NCI-H82 treated with DMSO at 0.1 percent for 48 hours (cell line): ENCODE data around the gene RNF34.

Source experiments
- DNase-seq: peaks from one replicate; lab custom pipeline; 2025; ENCODE audit not compliant: unreplicated experiment; lab: John Stamatoyannopoulos, UW

The RNF34 gene

DNA sequence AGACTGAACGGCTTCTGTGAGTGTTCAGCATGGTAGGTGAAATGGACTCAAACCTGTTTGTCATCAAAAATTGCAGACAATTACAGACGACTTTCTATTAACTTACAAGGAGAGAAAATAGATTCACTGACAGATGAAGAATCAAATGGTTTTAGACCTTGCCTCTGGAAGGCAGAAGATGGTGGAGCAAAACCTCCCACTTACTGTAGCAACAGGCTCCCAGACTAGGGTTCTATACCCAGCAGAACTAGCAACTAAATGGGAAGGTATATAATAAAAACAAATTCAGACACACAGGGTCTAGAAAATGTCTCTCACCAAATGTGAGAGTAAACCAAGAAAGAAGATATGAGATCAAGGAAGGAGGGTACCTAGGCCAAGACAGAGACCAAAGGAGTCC, 36.8 kb downstream of the RNF34 start:
- no peak for DNase-seq

DNA sequence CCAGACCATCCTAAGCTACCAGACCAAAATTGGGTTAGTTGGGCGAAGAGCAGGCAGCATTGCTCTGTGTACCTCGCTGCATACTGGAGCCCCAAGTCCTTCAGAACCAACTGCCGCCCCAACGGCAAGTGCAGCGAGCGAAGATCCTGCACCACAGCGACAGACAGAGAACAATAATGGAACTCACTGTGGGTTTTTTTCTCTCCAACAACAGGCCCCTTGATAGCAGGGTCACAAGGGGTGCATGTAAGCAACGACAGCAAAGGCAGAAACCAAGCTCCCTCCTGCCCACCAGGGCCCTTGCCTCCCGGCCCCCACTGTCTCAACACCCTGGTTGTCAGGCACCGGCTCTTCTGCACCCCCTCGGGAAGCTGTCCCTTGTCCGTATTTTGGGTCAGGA, 39.0 kb downstream of the RNF34 start:
- no peak for DNase-seq

DNA sequence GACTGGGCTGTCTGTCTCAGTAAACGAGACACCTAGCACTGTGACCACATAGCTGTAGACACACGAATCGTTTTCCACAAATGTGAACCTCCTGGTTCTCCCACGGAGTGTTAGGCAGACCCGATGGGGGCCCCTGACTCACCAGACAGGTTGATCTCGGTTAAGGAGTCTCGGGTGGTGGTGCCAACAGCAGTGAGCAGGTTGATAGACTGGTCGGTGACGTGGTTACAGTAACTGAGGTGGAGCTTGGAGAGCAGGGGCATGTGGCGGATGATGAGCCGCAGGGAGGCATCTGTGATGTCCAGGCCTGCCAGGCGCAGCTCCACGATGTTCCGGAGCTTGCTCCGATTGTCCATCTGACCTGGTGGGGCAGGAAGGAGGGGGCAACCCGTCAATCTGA, 39.8 kb downstream of the RNF34 start:
- DNase-seq, result no peak

DNA sequence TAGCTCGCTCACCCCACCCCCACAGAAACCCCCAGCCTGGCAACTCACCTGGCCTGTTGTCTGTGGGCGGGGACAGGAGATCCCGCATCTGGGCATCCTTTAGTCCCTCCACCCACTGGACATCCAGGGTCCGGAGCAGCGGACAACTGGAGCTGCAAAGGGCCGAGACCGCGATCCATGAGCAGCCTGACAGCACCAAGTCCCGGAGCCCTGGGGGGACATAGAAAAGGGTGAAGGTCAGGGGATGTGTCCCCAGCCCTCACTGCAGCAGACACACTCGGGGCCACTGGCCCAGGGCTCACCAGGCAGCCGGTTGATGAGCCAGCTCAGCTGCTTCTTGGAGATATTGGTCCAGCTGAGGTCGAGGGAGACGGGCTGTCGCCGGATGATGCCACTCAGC, 40.9 kb downstream of the RNF34 start:
- no peak for DNase-seq

DNA sequence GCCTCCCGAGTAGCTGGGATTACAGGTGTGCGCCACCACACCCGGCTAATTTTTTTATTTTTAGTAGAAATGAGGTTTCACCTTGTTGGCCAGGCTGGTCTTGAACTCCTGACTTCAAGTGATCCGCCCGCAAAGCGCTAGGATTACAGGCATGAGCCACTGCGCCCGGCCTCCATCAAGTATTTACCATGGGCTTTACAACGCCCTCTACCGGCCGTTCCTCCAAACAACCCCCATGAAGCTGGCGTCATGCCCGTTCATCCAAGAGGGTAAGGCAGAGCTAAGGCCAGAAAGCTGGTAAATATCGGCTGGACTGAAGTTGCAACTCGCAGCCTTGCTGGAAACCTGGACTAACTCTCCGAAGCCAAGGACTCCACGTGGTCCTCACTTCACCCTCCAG, 41.6 kb downstream of the RNF34 start:
- DNase-seq, result no peak

DNA sequence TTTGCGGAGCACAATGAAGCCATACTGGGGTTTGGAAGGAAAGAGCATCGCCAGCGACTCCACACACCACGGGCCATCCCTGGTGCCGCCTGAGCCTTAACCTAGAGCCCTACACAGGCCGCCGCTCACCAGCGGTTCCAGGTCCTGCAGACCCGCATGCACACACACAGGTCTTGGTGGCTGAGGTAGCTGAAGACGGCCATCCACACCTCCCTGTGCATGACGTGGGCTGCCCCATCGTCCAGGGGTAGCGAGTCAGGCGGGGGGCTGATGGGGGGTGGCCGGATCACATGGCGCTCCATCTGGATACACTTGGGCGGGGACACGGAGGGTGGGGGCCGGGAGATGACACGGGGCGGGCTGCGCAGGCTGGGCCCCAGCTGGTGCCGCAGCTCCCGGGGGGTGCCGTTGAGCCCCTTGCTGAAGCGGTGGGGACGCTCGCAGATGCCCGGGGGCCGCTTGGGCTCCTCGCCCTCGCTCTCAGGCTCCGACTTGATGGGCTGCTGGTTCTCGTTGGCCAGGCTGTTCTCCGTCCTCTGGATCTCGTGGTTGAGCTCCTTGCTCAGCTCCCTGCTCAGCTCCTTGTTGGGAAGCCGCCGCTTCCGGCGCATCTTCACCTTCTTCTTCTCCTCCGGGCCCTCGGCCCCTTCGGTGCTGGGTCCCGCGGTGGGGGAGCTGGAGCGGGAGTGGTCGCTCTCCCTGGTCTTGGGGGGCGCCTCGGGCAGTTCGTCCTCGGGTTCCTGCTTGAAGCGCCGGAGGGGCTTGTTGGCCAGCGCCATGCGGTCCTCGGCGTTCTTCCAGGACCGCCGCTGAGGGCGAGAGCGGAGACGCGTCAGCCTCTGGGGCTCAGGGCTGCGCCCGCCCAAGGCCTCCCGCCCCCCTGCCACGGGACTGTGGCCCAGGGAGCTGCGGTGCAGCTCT, 42.4 kb downstream of the RNF34 start:
- DNase-seq, result no peak

DNA sequence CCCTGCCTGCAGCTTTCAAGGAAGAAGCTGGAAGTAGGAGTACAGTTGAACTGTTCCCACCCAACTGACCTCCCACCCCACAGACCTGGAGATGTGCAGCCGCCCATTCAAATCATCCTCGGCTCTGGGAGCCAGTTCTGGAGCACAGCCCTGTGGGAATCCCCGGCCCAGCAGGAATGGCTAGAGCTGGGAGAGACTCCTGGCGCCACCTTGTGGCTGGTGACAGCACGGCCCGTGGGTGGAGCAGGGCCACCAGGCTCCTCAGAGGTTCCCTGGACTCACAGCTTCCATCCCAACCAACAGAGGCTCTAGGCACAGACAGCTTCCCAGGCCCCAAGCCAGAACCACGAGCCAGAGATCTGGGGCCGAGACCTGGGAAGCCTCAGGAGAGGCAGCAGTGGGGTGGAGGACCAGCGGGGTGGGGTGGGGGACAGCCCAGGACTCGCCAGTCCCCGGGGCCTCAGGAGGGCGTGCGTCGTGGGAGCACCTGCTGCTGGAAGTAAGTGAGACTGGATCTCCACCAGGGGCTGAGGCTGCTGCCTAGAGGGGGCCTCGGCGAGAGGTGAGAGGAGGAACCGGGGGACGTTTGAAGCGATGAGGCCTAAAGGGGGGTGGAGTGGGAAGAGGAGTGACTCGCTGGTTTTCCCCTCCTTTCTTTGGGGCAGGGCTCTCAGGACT, 43.4 kb downstream of the RNF34 start:
- peak; percentile 4 for DNase-seq

DNA sequence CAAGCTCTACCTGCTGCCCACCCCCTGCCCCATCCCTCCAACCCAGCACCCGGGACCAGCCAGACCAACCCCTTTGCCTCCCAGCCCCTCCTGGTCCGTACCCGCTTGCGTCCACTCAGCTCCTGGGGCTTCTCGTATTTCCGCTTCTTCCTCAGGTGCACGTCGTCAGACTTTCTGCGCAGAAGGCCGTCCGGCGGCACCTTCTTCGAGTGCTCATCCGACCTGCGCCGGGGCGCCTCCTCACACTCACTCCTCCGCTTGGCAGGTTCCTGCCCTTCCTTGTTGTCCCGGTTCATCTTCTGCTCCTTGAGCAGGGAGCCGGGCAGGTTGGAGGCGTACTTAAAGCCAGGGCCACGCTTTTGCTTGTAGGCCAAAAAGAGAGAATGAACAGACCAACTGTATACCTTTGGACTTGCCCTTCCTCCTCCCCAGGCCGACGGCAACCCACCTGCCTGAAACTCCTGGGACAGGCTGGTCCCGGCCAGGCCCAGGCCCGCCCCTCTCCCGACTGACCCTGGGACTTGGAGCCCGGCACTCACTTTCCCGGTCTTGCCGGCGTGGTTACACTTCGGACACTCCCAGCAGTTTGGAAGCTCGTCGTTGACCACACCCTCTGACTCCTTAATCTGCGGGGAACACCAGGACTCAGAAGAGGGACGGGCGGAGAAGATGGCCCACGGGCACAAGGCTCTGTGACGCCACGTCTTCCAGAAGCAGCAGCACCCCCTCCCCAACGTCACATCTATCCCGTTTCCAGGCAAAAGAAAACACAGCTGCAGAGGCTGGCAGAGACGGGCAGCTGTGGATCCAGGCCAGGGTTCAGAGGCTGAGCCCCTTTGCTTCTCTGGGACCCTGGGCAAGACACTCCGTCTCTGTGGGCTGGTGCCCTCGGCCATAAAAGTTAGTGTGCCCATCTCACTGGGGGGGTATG, 44.3 kb downstream of the RNF34 start:
- DNase-seq, result no peak

DNA sequence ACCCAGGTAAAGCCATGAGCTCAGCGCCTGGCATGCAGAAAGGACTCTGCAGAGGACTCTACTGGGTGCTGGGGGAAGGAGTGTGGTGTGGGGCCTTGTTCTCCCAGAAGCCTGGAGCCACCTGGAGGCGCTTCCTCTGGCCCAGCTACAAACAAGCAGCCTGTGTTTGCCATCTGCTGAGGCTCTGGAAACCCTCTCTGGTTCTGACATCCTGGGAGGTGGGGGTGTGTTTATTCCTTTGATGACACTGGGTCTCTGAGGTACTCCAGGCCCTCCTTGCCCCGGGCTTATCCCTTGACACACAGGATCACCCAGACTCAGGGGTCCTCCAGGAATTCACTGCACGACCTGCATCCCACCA, 44.9 kb downstream of the RNF34 start:
- DNase-seq, result no peak

DNA sequence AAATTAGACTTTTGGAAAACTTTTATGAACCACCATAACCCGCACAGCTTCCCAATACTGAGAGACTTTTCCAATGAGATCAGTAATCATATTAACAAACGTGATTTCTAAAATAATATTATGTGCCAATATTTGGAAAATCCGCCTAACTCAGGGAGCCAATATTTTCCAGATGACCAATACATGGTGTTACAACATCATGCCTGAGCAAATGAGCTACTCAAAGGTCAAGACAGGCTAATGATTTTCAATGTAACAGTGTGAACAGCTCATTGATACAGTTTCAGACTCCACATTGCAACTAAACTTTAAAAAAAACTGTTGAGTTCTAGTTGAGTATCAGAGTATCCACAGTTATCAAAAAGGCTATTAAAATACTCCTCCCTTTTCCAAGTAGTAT, 46.8 kb downstream of the RNF34 start:
- DNase-seq, result no peak

DNA sequence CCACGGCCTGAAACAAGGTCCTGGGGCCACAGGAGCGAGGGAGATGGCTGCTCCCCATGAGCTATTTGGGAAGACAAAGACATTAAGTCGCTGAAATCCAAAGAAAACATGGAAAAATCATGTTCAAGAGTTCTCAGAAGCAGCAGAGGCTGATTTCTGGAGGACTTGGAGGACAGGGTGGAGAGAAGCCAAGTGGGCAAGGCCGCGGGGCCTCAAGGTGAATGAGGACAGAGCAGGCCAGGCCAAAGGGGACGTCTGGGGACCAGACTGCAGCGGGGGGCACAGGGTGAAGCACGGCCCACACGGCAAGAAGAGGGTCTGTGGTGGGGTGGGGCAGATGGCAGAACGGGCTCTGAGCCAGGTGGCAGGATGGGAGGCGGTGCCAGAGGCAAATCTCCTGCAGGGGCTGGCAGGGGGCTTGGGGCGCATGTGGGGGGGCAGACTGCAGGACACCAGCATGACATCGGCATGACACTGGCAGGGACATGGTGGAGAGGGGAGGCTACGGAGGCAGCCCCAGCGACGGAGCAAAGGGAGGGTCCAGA, 48.9 kb downstream of the RNF34 start:
- no peak for DNase-seq

DNA sequence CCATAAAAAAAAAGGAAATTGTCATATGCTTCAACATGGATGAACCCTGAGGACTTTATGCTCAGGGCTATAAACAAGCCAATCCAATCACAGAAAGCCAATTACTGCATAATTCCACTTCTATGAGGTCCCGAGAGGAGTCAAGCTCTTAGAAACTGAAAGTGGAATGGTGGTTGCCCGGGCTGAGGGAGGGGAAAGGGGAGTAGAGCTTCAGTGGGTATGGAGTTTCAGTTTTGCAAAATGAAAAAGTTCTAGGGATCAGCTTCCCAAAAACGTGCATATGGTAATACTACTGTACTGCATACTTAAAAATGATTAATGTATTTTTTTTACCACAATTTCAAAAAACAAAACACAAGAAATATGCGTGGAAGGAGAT, 52.0 kb downstream of the RNF34 start:
- DNase-seq, result peak; percentile 56

DNA sequence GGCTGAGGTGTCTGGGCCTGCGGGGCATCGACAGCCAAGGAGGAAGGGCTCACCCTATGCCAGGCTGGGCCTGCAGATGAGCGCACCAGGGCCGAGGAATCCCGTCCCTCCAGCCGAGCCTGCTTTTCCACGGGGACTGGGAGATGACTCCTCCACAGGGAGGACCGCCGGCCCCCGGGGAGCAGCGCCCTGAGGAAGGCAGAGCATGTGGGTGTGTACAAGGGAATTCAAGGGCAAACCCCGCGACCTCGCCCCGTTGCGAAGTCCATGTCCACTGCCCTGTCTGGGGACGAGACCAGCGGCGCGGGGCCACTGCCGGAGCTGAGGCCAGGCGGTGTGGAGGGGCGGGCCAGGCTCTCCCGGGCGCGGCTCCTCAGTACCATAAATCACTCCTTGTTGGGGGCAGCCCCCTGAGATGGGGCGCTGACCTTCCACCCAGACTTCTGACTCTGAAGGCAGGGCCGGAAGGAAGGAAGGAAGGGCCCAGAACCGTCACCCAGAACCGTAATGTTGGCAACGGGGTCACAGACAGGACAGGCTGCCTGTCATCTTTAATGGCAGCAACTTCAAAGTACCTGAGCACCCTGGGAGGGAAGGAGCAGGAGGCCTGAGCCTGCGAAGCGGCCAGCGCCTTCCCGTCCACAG, 52.5 kb downstream of the RNF34 start:
- no peak for DNase-seq

DNA sequence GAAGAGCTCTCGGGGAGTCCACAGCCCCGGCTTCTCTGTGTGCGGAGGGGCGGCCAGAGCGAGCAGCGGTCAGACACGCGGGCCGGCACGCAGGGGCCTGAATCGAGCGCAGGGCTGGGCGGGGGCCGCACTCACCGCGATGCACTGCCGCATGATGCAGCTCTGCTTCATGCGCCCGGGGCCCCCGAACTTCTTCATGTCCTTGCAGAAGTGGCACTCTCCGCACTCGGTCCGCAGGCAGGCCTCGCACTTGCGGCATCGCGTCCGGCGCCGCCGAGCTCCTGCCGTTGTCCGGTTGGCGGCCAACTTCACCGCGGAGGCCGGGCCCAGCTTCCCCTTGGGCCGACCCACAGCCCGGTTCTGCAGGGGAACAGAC, 53.1 kb downstream of the RNF34 start:
- no peak for DNase-seq

DNA sequence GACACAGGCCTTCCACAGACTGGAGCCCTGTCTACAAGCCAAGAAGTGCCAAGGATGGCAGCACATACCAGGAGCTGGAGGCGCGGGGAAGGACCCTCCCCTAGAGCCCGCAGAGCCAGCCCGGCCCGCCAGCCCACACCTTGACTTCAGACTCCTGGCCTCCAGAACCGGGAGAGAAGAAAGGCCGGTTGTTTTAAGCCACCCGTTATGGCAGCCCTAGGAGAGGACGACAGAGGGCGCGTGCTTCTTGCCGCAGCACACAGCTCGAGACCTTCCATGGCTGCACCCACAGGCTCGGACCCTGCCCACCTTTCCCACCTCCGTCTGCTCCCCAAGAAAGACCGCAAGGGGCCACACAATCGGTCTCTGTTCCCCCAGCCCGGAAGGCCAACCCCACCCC, 53.7 kb downstream of the RNF34 start:
- no peak for DNase-seq

DNA sequence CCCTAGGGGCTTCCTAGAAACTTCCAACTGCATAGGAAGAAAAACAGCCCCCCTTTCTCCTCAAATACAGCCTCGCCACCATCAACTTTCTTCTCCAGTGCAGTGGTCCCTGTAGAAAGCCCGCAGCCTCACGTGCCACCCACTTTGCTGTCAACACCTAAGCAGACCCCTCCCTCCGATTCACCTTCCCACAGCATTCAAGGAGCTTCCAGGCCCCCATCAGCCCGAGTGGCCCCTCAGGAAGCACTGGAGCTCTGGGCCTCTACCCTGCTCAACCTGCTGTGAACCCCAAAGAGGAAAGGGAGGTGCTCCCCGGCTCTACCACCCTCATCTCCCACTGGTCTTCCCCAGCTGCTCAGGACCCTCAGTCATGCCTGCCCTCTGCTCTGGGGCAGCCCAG, 55.0 kb downstream of the RNF34 start:
- no peak for DNase-seq

DNA sequence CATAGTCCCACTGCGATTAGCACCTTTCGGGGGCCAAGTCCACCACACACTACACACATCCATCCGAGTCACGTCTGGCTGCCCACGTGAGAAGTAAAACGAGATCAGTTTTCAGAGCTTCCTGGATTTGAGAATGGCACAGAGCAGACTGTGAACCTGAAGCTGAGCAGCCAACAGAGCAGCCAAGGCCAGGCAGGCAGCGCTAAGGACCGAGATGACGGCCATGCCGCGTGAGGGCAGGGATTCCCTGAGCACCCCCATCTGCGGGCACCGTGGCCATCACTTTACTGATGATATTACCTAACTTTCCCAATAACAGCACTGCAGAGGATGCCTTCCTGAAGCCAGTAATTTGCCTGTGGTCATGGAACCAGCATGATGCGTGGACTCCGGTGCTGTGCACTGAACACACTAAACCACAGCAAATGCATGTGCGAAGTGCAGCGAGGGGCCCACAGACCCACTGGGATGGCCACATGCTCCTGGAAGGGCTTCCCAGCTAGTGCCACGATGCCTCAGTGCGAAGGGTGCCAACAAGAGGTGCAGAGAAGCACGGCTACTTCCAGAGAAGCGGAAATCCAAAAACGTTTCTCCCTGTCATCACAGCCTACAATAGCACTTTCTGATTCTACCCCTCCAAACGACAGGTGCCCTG, 56.0 kb downstream of the RNF34 start:
- DNase-seq, result no peak

DNA sequence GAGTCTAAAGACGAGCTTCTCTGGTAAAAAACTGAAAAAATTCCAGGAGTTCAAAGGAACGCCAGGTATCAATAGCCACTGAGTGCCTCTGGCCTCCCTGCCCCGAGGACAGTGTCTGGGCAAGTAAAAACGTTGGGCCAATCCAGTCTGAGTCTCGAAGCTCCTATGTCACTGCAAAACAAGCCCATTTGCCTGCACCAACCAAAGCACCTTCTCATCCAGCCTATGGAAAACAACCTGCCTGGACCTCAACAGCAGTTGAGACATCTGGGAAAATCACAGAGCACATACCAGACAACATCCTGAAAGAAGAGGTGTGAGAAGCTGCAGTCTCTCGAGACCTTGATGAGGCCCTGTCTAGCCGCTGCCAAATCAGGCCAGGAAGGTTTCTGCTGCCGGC, 56.6 kb downstream of the RNF34 start:
- no peak for DNase-seq

DNA sequence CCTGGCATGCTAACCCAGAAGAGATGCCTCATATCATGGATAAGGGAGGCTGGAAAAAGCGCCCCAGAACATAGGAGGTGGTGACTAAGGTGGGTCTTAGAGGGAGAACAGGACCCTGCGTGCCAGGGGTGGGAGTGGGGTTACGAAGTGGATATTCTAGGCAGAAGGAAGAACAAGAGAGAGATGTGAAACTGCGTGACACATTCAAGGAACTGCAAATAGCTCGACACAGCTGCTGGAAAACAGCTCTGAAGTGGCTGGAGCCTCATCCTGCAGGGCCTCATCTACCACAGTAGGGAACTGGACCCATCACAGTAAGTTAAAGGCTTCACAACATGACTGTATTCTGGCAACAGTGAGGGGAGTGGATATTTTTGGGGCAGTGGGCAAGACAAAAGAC, 61.1 kb downstream of the RNF34 start:
- no peak for DNase-seq

DNA sequence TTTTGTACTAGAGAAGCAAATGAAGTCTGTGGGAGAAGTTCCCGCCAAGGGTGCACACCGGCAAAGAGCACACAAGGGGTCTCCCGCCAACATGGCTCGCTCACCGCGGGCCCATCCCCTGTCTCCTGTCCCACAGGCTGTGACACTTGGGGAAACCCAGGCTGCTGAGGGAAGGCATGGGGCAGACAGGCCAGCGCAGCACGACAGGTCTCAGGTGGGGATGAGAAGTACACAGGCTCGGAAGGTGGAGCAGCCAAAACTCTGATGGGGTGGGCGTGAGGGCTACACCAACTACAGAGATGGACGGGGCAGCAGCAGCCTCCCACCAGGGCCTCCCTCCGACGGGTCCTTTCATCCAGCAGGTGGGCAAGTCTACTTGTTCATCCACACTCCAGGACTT, 64.4 kb downstream of the RNF34 start:
- DNase-seq, result no peak
